A172 (cell line): ENCODE data around the gene KCNMA1. TPM values are rescaled to one million over a fixed set of nuclear protein-coding genes. Genes with fewer than 3 reads are reported as not detected.

Experiments used
- DNase-seq: peaks from one replicate; pipeline ENCODE4 v3.0.0-alpha.2; 2015; ENCODE audit warnings: low spot score
- total RNA-seq: library from RNA; depleted of rRNA; stranded (reverse); fragments of >200 nt; shearing (Covaris generic); gene quantifications from 2 replicates; pipeline ENCODE4 v1.2.3, GENCODE V29; 2014

The KCNMA1 gene
- total RNA-seq, 1 experiment from 2014 or later: 50.7 TPM

GRCh38 chr10:77068272-77068671 lies 569.3 kb downstream of the KCNMA1 start:
- no peak for DNase-seq

- DNase-seq: no peak
These were observed 575.2 kb downstream of the KCNMA1 start for GRCh38 chr10:77062381-77062780.

DNA sequence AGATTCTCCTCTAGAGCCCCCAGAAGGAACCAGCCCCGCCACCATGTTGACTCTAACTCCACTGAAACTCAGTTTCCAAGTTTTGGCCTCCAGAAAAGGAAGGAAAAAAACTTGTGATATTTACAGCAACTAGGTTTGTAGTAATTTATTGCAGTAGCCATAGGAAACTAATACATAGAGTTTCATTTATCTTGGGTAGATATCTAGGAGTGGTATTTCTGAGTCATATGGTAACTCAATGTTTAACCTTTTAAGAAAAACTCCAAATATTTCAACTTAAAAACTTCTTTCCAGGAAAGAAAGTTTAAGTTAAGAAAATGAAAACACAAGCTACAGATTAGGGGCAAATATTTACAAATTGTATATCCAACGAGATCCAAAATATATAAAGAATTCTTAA lies 576.7 kb downstream of the KCNMA1 start:
- no peak for DNase-seq

DNA sequence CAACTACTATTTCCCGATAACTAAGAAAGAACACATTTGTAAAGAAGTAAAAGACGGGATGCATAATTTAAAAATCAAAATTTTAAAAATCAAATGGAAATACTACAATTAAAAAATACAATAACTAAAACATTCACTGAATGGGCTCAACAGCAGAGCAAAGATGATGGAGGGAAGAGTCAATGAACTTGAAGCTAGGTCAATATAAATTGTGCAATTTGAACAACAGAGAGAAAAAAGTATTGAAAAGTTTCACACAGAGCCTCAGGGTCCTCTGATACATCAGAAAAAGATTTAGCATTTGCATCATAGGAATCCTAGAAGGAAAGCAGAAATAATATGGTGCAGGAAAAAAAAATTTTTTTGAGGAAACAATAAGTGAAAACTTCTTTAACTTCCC lies 581.0 kb downstream of the KCNMA1 start:
- no peak for DNase-seq

DNA sequence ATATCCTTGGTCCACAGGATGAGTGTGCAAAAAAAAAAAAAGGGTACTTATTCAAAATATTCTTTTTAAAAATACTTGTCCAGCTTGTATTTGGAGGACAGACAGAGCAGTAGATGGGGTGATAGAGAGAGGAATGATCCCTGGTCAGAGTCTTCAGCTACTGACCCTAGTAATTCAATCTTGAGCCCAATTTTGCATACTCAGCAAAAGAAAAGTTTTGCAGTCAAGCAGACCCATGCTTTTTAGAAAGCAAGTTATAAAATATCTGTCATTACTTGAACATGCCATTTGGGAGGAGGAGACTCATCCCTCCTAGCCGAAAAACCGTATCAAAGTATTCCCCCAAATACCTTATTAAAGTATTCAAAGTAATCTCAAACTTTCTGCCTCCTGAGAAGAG lies 585.0 kb downstream of the KCNMA1 start:
- DNase-seq: no peak

GRCh38 chr10:77051837-77052236 lies 585.8 kb downstream of the KCNMA1 start:
- no peak for DNase-seq

DNA sequence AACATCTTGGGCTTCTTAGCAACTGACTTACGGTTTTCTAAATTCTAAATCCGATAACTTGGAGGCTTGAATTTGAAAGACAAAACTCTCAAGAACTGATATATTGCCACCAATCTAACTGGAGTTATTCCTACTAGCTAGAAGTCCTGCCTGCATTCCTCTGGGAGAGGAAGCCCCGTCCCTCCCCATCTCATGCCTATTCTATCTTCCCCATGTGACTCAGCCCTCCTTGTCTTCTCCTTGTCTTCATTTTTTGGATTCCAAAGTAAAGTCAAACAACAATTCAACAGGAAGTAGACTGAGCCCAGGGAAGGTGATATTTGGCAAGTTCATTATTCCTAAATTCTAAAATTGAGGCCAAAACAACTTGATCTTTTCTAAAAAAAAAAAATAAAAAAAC lies 587.7 kb downstream of the KCNMA1 start:
- DNase-seq: peak; percentile 36

DNA sequence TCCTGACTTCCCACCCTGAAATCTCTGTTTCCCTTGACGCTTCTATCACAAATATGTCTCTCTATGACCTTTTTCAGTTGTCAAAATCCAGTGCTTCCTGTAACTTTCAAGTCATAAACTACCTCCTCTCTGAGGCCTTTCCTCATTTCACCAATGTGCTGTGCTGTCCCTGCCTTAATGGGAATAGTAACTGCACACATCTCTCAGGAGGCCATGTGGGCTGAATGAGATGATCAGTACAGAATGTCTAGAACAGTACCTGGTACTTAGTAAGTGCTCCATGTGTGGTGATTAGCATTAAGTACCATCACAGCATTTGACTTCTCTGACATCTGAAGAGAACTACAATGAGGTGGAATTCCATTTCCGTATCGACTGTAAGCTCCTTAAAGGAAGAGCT lies 588.5 kb downstream of the KCNMA1 start:
- DNase-seq: no peak

GRCh38 chr10:77045085-77045484 lies 592.5 kb downstream of the KCNMA1 start:
- no peak for DNase-seq

- DNase-seq: peak; percentile 9
These were observed 594.2 kb downstream of the KCNMA1 start for GRCh38 chr10:77043420-77043763.

GRCh38 chr10:77042706-77043419 lies 594.7 kb downstream of the KCNMA1 start:
- DNase-seq: no peak

DNA sequence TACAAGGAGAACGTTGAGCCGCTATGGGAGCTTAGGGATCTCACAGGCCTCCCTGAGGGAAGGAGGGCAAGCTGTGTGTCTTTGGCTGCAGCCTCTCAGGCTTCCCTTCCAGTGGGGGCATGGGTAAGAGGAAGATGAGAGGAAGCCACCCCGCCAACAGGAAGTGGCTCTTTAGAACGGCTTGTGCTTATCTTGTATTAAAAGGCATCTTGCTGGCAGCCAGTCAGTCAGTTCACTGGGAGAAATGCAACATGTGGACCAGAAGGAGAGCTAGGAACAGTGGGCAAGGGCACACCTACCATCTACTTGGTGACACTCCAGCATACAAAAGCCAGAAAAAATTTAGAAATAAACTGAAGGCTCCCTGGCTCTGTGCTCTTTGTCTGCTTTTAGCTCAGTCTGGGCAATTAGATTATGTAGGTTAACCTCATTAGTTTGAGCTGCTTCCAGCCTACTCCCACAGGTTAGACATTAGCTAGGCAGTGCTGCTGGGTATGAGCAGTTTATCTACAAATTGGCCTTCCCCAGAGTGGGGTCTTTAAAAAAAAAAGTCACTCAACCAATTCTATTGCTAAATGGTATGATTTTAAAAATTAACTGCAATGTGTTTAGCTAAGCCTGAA lies 595.9 kb downstream of the KCNMA1 start:
- DNase-seq: peak; percentile 20

GRCh38 chr10:77038407-77038806 lies 599.2 kb downstream of the KCNMA1 start:
- no peak for DNase-seq

DNA sequence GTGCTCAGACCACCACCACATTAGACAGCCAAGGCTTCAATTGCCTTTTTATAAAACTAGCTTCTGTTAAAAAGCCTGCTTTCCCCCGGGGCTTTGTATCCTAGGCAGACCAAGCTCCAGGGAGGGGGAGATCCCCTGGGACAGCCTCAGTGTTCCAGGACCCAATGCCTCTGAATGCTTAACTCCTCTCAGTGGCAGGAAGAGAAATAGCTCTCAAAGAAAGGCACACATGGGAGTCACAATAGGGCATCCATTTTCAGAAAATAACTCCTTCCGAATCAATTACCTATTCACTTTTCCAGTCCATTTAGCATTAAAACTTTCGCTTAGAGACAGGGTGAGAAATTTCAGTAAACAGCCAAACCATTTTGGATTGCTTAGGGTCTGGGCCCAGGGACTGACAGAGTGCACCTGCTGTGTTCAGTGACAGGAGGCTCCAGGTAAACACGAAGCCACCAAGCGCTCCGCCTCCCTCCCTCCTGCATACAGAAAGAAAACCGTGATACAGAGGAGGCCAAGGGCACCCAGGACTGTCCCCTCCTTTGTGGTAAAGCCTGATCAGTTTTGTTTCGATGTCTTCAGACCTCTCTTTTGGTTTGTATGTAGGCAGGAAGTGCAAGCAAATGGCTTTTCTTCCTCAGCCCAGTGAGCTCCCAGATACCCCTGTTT lies 599.7 kb downstream of the KCNMA1 start:
- DNase-seq: no peak

DNA sequence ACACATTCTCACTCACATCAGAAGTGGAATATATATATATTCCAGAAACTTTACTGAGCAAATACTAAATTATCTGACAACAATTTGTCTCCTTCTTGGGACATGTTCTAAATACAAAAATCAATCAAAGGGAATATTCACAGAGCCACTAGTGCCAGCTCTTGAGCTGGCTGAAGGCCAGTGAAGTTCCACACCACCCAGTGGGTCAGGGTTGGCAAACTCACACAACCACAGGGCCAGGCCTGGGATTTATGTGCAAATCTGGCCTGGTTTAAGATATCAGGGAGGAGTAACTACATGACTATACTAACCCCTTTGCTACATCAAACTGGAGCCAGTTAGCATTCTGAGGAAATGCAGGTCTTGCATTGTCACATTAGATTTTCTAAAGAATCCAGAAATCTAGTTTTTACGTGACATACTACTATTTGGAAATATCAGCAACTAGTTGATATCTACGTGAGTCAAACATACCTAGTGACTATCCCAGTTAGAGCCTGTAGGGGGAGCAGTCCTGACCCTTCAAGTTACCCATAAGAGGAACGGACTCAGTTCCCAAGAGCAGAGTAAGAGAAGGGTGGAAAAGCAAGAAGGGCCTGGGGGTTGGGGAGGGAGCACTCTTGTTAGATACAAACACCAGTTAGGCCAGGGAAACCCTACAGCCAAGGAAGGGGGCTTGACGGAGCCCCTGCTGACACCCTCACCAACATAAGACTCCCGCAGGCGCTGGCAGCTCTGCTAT lies 600.4 kb downstream of the KCNMA1 start:
- DNase-seq: no peak

DNA sequence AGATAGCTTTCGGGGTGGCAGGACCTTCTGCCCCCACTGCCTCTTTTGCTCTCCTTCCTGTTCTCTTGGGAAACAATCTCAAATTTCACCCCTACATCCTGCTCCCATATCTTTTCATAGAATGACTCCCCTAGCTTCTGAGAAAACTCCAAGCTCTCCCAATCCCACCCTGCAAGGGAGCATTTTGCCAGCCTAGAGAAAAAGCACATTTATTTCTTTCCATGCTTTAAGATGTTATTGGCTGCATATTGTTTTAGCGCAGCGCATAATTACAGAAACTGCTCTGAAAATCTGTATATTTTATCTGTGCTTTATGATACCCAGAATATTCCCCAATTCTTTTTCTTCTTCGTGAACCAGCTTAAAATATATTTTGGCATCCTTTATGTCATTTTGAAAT lies 601.3 kb downstream of the KCNMA1 start:
- no peak for DNase-seq

DNA sequence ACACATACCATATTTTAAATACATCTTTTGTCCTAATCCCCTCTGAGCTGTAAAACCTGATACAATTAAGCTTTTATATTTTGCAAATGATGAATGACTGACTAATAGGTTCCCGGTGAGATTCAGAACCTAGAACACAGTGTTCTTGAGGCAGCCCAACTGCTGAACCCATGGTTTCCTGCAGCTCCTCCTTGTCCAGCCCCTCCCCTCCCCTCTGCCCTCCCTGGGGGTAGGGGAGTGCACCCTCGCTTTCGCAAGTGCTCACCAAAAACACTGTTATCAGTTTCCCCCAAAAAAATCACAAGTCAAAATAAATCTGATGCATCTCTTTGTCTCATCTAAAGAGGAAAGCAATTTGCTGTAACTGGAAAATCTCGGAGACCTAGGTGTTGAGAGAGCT lies 602.8 kb downstream of the KCNMA1 start:
- no peak for DNase-seq

DNA sequence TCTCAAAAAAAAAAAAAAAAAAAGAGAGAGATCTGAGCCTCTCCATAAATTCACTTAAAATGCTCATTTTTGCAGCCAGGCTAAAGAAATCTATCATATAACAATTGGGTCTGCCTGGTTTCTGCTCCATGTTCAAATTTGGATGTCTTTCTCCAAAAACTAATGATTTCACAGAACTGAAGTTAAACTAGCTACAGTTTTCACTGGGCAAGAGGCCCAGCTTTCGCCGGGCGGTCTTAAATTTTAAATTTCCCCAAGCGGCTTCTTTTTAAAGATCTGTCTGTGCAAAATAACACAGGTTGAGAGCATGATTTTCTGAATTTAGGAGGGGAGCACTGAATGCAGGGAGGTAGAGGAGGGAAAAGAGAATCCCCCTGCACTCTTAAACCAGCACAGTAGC lies 603.4 kb downstream of the KCNMA1 start:
- no peak for DNase-seq

DNA sequence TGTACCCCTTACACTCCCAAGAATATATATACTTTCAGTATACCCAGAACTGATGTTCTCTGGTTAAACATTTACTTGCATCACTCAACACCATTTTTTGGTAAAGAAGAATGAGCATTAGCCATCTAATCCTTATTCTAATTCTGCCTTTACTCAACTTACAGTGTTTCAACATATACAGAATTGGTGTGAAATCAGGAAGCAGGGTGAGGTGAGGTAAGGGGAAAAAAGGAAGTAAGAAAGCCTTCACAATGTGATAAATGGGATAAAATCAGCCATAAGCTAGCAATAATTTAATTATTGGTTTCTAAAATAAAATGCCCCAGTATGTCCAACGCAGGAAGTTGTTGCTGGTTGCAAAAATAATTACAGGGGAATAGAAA lies 605.4 kb downstream of the KCNMA1 start:
- DNase-seq: no peak

- DNase-seq: no peak
These were observed 605.9 kb downstream of the KCNMA1 start for GRCh38 chr10:77031531-77032187.

DNA sequence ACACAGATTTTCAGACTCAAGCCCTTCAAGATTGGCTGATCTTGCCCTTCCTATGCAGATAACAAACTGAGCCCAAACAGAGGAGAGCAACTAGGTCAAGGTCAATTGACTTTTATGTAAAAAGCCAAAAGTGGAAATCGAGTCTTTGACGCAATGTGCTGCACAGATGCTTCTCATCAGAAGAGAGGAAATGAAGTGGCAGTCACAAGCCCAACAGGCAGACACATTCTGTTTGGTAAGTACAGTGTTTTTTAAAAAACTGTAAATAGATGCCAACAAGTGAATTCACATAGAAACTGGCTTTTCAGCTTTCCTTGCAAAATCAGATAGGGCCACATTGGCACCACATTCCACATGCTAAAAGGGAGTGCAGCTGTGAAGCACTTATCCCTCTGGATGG lies 606.6 kb downstream of the KCNMA1 start:
- DNase-seq: no peak
